ENCODE data around the gene PLEKHB1.
"Not testable (repeated sequence)": the region's sequence is repeated elsewhere in the genome, so short reads cannot be mapped to it uniquely, and the experiment has no call there.

The PLEKHB1 gene

DNA sequence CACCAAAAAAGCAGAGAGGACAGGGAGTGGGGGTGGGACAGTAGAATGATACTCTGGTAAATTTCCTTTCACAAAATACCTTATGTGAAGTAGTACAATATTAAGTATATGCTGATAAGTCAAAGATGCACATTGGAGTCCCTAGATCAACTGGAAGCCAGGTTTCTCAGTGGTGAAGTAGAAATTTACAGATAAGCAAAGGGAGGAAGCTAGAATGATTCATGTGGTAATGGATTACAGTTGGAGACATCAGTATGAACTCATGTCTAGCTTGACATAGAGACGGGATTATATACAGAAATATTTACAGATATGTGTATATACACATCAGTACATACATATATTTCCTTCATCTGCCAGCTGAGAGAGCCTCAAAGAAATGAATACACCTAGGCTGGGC lies 21.5 kb downstream of the PLEKHB1 start:
- H3K4me1 ChIP-seq (ENCODE audit: control insufficient read depth, insufficient read depth, low read length, poor library complexity, severe bottlenecking) = no peaks in the 10 kb centered on the region
- H3K9me3 ChIP-seq (ENCODE audit: control insufficient read depth, low read length) = no peaks in the 10 kb centered on the region
- no peak for DNase-seq
- no peaks in the 10 kb centered on the region for H3K27me3 ChIP-seq (replicated peaks; ENCODE audit: control insufficient read depth, insufficient read depth, low read length, poor library complexity, severe bottlenecking)
- H3K4me3 ChIP-seq (ENCODE audit: insufficient read depth, low read depth, low read length, poor library complexity, severe bottlenecking) = no peak overlapping the region
- H3K36me3 ChIP-seq (ENCODE audit: control insufficient read depth, insufficient read depth, low read length) = no peaks in the 10 kb centered on the region
- H3K27ac ChIP-seq (ENCODE audit: insufficient read depth, low read length, poor library complexity, severe bottlenecking) = no peak overlapping the region

DNA sequence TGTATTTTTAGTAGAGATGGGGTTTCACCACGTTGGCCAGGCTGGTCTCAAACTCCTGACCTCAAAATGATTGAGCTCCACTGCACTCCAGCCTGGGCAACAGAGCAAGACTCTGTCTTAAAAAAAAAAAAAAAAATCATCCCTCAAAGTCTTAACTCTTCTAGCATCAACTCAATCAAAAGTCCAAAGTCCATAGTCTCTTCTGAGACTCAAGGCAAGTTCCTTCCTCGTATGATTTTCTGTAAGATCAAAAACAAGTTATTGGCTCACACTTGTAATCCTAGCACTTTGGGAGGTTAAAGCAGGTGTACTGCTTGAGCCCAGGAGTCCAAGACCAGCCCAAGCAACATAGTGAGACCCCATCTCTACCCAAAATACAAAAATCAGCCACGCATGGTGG lies 24.4 kb downstream of the PLEKHB1 start:
- Histone ChIP-seq H3K4me1 (ENCODE audit: control insufficient read depth, insufficient read depth, low read length, poor library complexity, severe bottlenecking) (no peaks in the 10 kb centered on the region), H3K36me3 (ENCODE audit: control insufficient read depth, insufficient read depth, low read length) (no peaks in the 10 kb centered on the region)
- DNase-seq = no peak

DNA sequence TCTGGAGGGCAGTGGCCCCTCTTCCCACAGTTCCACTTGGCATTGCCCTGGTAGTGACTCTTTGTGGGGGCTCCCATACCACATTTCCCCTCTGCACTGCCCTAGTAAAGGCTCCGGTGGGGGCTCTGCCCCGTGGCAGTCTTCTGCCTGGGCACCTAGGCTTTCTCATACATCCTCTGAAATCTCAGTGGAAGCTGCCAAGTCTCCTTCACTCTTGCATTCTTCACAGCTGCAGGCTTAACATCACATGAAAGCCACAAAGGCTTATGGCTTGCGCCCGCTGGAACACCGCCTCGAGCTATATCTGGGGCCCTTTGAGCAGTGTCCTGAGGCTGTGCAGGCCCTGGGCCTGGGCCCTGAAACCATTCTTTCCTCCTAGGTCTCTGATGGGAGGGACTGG lies 25.3 kb downstream of the PLEKHB1 start:
- H3K4me3 ChIP-seq (ENCODE audit: insufficient read depth, low read depth, low read length, poor library complexity, severe bottlenecking) = no peak overlapping the region
- no peaks in the 10 kb centered on the region for H3K4me1 ChIP-seq (ENCODE audit: control insufficient read depth, insufficient read depth, low read length, poor library complexity, severe bottlenecking)
- no peak overlapping the region for H3K27ac ChIP-seq (ENCODE audit: insufficient read depth, low read length, poor library complexity, severe bottlenecking)
- no peak for DNase-seq
- no peaks in the 10 kb centered on the region for H3K27me3 ChIP-seq (replicated peaks; ENCODE audit: control insufficient read depth, insufficient read depth, low read length, poor library complexity, severe bottlenecking)
- H3K9me3 ChIP-seq (ENCODE audit: control insufficient read depth, low read length) = no peaks in the 10 kb centered on the region
- H3K36me3 ChIP-seq (ENCODE audit: control insufficient read depth, insufficient read depth, low read length) = no peaks in the 10 kb centered on the region

More for the DNA sequence above, 24.4 kb downstream of the PLEKHB1 start:
- Histone ChIP-seq H3K27me3 (replicated peaks; ENCODE audit: control insufficient read depth, insufficient read depth, low read length, poor library complexity, severe bottlenecking) (no peaks in the 10 kb centered on the region), H3K27ac (ENCODE audit: insufficient read depth, low read length, poor library complexity, severe bottlenecking) (no peak overlapping the region), H3K4me3 (ENCODE audit: insufficient read depth, low read depth, low read length, poor library complexity, severe bottlenecking) (no peak overlapping the region), H3K9me3 (ENCODE audit: control insufficient read depth, low read length) (no peaks in the 10 kb centered on the region)

DNA sequence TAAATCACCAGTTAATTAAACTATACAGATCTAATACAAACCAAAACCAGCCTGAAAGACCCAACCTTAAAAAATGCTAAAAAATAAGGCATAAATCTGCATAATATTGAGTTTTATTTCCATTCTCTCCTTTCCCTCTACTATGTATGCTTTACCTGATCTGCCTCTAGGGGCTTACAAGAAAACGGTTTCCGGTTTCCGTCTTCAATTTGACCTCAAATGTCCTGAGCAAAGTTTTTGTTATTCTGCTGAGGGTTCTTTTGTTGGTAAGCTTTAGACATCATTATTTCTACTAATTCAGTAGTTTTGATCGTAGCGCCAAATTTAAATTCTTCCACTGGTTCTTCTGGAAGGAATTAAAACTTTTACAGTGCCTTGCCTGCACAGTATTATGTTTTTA lies 30.2 kb downstream of the PLEKHB1 start:
- H3K9me3 ChIP-seq (ENCODE audit: control insufficient read depth, low read length); H3K4me3 ChIP-seq (ENCODE audit: insufficient read depth, low read depth, low read length, poor library complexity, severe bottlenecking); H3K4me1 ChIP-seq (ENCODE audit: control insufficient read depth, insufficient read depth, low read length, poor library complexity, severe bottlenecking); H3K36me3 ChIP-seq (ENCODE audit: control insufficient read depth, insufficient read depth, low read length); H3K27ac ChIP-seq (ENCODE audit: insufficient read depth, low read length, poor library complexity, severe bottlenecking); H3K27me3 ChIP-seq (replicated peaks; ENCODE audit: control insufficient read depth, insufficient read depth, low read length, poor library complexity, severe bottlenecking); DNase-seq: not testable (repeated sequence)

DNA sequence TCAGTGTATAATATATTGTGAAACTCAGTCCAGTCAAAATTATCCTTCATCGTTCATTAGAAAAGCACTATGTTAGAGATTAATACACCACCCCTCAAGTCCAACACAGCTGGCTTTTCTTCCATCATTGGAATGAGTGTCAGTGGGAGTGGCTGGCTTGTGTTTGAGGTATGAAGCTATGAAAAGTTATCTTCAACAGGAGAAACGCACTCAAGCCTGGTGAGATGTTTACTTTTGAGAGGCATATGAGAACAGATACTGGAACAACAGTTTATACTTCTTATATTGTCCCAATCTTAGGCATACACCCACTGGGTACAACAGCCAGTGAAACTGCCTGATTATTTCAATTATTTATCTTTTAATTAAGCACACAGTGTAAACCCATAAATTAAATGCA lies 34.3 kb downstream of the PLEKHB1 start:
- no peaks in the 10 kb centered on the region for H3K27me3 ChIP-seq (replicated peaks; ENCODE audit: control insufficient read depth, insufficient read depth, low read length, poor library complexity, severe bottlenecking)
- no peak for DNase-seq
- no peaks in the 10 kb centered on the region for H3K9me3 ChIP-seq (ENCODE audit: control insufficient read depth, low read length)
- H3K36me3 ChIP-seq (ENCODE audit: control insufficient read depth, insufficient read depth, low read length) = peaks cover 6% of the 10 kb centered on the region
- H3K4me1 ChIP-seq (ENCODE audit: control insufficient read depth, insufficient read depth, low read length, poor library complexity, severe bottlenecking) = no peaks in the 10 kb centered on the region
- H3K4me3 ChIP-seq (ENCODE audit: insufficient read depth, low read depth, low read length, poor library complexity, severe bottlenecking) = no peak overlapping the region
- H3K27ac ChIP-seq (ENCODE audit: insufficient read depth, low read length, poor library complexity, severe bottlenecking) = no peak overlapping the region

DNA sequence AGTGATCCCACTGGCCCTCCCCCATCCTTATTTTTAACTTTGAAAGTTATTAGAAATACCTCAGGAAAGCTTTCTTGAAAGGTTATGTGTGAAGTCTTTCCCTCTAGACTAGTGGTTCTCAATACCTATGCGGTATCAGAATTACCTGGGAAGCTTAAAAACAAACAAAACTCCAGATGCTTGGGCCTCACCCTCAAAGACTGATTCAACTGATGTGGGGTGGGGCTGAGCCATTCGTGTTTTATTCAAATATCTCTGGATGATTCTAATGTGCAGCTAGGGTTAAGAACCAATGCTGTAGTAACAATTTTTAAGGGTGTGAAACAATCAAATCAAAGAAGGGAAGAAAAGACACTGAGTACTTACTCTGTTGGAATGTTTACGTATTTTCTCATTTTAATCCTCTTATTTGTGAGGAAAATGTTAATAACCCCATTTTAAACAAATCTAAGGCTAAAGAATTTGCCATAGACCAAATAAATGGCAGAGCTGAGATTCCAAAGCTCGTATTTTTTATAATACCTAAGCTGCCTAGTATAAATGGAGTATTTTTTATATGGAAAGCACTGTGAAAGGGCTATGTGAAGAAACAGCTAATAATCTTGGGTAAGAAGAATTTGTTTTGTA lies 47.6 kb downstream of the PLEKHB1 start:
- no peaks in the 10 kb centered on the region for H3K4me1 ChIP-seq (ENCODE audit: control insufficient read depth, insufficient read depth, low read length, poor library complexity, severe bottlenecking)
- H3K27me3 ChIP-seq (replicated peaks; ENCODE audit: control insufficient read depth, insufficient read depth, low read length, poor library complexity, severe bottlenecking) = no peaks in the 10 kb centered on the region
- no peak for DNase-seq
- peaks cover 6% of the 10 kb centered on the region for H3K36me3 ChIP-seq (ENCODE audit: control insufficient read depth, insufficient read depth, low read length)
- no peak overlapping the region for H3K27ac ChIP-seq (ENCODE audit: insufficient read depth, low read length, poor library complexity, severe bottlenecking)
- no peaks in the 10 kb centered on the region for H3K9me3 ChIP-seq (ENCODE audit: control insufficient read depth, low read length)
- no peak overlapping the region for H3K4me3 ChIP-seq (ENCODE audit: insufficient read depth, low read depth, low read length, poor library complexity, severe bottlenecking)

DNA sequence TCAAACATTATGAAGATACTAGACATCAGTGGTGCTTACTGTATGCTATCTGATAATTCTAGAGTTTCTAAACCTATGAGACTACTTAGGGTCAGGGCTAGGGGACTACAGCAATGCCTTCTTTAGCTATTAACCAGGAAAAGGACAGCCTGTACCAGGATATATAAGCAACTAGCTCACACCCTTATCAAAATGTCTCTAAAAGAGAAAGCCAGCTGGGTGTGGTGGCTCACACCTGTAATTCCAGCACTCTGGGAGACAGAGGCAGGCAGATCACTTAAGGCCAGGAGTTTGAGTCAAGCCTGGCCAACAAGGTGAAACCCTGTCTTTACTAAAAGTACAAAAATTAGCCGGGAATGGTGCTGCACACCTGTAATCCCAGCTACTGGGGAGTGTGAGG lies 58.7 kb downstream of the PLEKHB1 start:
- Histone ChIP-seq H3K36me3 (ENCODE audit: control insufficient read depth, insufficient read depth, low read length) (peaks cover 16% of the 10 kb centered on the region), H3K4me3 (ENCODE audit: insufficient read depth, low read depth, low read length, poor library complexity, severe bottlenecking) (no peak overlapping the region), H3K27me3 (replicated peaks; ENCODE audit: control insufficient read depth, insufficient read depth, low read length, poor library complexity, severe bottlenecking) (no peaks in the 10 kb centered on the region), H3K9me3 (ENCODE audit: control insufficient read depth, low read length) (no peaks in the 10 kb centered on the region), H3K4me1 (ENCODE audit: control insufficient read depth, insufficient read depth, low read length, poor library complexity, severe bottlenecking) (no peaks in the 10 kb centered on the region), H3K27ac (ENCODE audit: insufficient read depth, low read length, poor library complexity, severe bottlenecking) (no peak overlapping the region)
- no peak for DNase-seq

DNA sequence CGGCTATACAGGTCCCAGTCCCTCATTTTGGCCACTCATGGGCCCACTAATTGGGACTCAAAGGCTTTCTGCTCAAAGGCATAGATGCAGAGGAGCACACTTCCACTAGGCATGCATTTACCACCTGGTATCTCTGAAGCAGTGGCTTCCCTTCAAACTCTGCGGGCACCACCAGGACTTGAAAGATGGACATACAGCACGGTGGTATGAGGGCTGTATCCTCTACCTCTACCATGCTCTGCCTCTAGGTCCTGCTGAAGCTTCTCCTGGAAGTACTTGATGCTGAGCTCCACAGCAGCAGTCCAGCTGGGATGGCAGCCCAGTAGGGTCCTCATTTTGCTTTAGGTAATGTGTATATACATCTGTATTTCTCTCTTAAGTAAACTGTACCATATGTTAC lies 64.6 kb downstream of the PLEKHB1 start:
- no peak overlapping the region for H3K27ac ChIP-seq (ENCODE audit: insufficient read depth, low read length, poor library complexity, severe bottlenecking)
- H3K4me1 ChIP-seq (ENCODE audit: control insufficient read depth, insufficient read depth, low read length, poor library complexity, severe bottlenecking) = no peaks in the 10 kb centered on the region
- no peak overlapping the region for H3K4me3 ChIP-seq (ENCODE audit: insufficient read depth, low read depth, low read length, poor library complexity, severe bottlenecking)
- H3K27me3 ChIP-seq (replicated peaks; ENCODE audit: control insufficient read depth, insufficient read depth, low read length, poor library complexity, severe bottlenecking) = no peaks in the 10 kb centered on the region
- no peak for DNase-seq
- peaks cover 14% of the 10 kb centered on the region for H3K36me3 ChIP-seq (ENCODE audit: control insufficient read depth, insufficient read depth, low read length)
- H3K9me3 ChIP-seq (ENCODE audit: control insufficient read depth, low read length) = no peaks in the 10 kb centered on the region

Data from effector memory CD4-positive, alpha-beta T cell (primary cell).